HTR-8/SVneo (cell line): Measurements from ENCODE around the gene APOBEC3B.
"Not testable (repeated sequence)": the region's sequence is repeated elsewhere in the genome, so short reads cannot be mapped to it uniquely, and the experiment has no call there.

ENCODE experiments used
- DNase-seq: peaks from one replicate; pipeline ENCODE4 v3.0.0; 2011; ENCODE audit warnings: low spot score, mixed read lengths; ENCODE audit not compliant: insufficient read length
- FAIRE-seq: peaks from 2 replicates; lab custom pipeline; 2011; peaks lifted over from hg19 to GRCh38; lab: Jason Lieb, UNC

APOBEC3B gene

DNA sequence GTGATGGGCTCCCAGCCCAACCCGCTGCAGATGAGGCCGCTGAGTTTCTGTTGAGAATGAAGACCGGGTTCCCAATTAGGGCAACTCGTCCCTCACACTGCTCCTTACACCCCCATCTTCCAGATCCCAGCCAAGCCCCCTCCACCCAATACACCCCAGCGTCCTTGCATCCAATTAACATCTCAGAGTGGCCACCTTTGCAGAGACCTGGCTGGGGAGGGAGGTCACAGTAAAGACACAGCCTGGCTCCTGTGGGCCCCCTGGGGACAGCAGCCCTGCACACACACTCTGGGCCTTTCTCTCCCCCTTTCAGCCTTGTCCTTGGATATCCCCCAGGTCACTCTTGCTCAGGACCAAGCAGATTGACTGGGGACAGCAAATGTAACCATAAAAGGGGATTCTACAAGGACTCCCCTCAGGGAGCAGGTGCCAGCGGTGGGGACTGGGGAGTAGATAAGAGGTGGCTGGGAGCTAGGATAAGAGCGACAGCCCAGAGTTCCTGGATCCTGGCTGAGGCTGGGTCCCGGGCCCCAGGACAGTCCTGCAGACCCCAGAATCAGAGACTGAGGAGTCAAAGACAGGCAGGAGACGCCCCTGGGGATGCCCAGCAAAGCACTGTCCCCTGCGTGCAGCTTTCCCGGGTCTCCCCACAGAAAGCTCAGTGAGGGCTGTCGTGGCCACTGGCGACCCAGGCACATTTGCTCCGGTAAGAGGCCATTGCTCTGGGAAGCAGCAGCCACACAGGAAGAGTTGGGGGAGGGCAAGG is 16.4 kb upstream of the APOBEC3B start:
- FAIRE-seq (no peak), DNase-seq (no peak)

DNA sequence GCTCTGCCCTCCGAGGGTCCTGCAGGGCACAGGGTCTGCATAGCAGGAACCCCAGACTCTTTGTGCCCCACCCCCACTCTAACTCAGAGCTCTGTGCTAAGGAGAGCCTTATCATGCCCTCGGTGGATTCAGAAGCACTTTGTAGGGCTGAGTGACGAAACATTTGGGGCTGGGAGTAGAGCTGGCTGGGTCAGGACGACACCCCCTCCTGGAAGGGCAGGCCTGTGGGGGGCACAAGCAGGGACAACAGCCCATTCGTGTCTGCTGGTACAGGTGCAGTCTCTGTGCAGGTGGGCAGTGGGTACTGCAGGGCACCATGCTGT is 15.8 kb upstream of the APOBEC3B start:
- FAIRE-seq, result no peak
- no peak for DNase-seq

DNA sequence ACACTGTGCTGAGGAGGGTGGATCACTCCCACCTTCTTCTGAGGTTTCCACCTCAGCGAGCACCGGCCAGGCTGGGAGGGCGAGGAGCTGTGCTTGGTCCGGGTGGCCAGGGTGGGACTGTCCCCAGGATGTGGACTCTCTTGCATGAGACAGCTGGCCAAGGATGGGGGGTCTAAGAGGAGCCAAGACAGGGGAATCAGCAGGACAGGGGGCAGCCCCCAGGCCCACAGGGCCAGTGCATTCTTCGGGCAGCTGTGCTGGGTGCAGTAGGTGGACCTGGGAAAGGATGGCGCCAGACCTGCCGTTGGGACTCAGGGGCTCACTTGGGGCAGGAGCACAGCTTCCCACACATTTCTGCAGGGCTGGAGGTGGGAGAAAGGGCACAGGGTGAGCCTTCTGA is 15.2 kb upstream of the APOBEC3B start:
- no peak for FAIRE-seq

DNA sequence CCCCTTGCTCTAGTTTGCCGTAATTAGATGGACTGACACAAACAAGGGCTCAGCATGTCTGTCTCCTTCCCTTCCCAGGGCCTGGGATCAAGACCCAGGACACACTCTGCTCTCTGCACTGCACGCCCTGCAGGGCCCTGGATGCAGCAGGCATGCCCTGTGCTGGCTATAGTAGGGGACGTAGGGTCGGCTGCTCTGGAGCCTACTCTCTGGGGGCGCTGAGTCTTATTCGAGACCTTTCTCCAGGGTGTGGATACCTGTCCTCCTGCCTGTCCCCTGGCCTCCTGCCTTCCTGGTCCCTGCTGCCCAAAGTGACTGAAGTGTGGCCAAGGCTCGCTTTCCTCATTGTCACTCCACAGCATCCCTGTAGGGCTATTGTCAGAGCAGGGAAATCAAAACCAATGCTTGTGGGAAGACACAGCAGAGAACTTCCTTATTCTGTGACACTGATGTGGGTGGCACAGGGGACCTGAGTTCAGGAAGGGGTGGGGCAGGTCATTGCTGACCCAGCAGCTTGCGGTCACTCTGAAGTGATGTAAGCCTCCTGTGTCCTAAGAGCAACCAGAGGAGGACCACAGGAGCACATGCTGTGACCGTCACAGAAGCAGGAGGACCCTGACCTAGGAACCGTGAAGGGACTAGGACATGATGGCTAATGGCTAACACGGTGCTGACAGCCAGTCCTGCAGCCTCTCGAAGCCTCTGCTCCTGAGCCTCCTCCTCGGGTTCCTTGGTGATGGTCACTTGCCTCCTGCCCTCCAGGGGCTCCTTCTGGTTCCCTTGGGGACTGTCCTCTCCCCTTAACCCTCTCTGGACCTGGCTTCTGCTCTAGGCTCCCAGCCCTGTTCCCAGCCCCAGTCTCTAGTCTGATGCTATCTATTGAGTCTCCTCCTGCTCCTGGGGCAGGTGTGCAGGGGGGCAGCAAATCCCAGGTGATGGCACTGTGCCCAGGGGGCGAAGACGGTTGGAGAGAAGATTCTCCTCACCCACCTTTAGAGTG is 14.4 kb upstream of the APOBEC3B start:
- FAIRE-seq, result no peak
- DNase-seq, result no peak

More for the DNA sequence above, 15.2 kb upstream of the APOBEC3B start:
- no peak for DNase-seq

DNA sequence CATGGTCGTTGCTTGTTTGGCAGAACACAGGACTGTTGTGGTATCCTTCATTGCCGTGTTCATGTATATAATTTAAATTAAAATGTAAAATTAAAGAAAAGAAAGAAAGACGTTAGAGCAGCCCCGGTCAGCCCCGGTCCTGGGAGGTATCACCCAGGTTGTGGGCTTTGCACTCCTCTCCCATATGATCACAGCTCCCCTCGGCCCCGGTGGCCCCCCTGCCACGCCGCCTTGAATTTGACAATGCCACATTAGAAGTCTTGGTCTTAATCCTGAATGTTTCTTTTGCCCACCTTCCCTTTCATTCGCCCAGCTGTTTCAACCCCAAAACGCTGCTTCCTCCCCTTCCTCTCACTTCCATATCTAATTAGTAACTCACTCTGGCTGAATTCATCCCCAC is 13.3 kb upstream of the APOBEC3B start:
- FAIRE-seq (no peak), DNase-seq (no peak)

DNA sequence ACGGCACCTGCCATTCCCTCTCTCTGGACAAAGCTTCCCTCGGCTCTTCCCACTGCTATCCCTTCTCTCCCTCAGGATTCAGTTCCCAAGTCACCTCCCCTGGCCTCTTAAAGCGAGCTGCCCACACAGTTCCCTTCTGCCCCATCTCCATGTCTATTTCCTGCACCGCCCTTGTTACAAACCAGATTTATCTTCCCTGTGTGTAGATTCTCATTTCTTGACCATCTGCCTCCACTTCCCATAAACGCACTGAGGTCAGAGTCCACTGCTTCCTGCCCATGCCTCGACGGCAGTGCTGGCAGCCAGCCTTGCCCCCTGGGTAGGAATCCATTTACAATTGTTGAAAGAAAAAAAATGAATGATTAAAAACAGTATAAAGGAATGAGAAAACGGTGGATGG is 11.6 kb upstream of the APOBEC3B start:
- no peak for FAIRE-seq
- DNase-seq, result no peak

DNA sequence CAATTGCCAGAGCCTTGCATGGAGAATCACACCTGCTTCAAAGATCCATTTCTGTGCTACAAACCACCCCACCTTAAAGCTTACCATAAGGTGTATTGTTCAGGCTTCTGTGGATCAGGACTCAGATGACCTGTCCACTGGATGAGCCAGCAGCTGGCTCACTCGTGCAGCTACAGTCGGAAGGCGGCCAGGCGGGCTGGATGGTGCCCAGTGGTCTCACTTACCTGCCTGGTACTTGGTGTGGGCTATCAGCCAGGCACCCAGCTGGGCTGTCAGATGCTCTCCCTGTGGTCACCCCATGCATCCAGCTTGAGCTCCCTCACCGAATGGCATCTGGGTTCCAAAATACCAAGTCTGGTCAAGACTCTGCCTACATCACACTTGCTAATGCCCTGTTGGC is 10.9 kb upstream of the APOBEC3B start:
- FAIRE-seq, result no peak
- DNase-seq, result no peak

DNA sequence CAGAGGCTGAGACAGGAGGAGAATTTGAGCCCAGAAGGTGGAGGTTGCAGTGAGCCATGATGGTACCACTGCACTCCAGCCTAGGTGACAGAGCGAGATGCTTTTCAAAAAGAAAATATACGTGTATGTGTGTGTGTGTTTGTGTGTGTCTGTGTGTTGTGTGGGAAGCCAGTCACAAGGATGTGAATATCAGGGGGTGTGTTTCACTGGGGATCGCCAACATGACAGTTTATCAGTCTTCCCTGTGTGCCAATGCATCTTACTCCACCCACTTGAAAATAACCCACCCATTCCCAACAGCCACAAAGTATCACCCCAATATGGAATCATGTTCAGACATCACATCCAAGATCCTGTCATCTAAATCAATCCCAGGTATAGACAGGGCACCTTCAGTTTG is 10.4 kb upstream of the APOBEC3B start:
- FAIRE-seq (no peak), DNase-seq (no peak)

DNA sequence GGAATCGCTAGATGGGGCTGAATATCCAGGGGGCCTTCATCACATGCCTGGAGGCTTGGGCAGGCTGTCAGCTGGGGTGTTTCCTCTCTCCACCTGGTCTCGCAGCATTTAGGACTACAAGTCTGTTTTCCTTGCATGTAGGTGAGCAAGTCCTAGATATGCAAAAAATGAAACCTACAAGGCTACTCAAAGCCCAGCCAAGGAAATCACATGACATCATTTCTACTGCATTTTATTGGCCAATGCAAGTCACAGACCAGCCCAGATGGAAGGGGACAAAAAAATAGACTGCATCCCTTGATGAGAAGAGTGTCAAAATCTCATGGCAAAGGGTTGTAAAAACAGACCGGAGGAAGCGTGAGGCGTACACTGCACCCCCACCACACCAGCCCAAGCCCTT is 9.6 kb upstream of the APOBEC3B start:
- no peak for FAIRE-seq
- DNase-seq, result no peak

DNA sequence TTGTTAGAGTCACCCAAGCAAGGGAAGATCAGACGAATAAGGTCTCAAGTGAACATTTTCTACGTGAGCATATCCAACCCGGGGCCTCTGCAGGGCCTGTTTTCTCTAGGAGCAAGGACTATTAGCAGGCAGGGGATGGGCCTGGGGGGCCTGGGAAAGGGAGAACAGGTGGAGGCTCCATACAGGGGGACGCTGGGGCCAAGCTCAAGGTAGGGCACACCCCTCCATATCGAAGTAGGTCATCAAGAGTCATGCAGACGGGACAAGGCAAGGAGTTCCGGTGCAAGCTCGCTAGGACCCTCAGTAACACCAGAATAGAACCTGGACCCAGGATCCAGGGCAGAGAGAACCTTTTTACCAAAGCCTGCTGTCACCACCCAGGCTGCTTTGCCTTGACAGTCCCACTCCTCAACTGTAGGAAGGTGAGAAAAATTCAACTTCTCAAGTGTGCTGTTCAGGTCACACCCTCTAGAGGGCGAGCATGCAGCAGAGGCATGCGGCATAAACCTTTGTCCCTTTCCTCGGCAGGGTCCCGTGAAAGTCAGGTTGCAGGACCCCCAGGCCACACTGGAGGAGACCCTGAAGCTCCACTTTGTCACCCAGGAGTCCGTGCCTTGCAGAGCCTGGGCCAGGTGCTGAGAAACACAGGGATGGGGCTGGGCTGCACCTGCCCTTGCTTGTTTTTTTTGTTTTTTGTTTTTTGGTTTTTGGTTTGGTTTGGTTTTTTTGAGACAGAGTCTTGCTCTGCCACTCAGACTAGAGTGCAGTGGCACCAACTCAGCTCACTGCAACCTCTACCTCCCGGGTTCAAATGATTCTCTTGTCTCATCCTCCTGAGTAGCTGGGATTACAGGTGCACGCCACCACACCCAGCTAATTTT is 8.6 kb upstream of the APOBEC3B start:
- DNase-seq (peak; percentile 47), FAIRE-seq (no peak)

DNA sequence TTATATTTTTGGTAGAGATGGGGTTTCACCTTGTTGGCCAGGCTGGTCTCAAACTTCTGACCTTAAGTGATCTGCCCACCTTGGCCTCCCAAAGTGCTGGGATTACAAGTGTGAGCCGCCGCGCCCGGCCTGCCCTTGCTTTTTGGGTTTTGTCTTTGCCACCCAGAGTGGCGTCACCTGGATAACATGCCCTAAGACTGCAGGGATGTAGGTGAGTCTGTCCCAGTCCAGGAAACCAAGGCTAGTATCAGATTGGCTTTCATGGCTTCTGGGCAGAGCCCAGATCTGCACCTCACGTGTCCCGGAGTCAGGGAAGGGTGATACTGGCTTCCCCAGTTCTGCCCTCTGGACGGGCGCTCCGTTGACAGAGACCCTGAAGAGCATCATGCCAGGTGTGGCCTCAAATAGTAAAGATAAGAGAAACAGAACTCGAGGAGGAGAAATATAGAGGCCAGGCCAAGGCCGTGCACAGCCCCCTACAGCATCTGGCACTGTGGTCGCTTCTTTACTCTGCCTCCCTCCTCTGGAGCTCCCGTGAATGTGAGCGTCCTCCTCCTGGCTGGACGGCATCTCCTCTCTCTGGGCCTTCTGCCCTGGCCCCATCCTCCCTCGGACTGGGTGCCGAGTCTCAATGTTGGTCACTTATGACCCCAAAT is 7.8 kb upstream of the APOBEC3B start:
- no peak for DNase-seq
- FAIRE-seq, result no peak

DNA sequence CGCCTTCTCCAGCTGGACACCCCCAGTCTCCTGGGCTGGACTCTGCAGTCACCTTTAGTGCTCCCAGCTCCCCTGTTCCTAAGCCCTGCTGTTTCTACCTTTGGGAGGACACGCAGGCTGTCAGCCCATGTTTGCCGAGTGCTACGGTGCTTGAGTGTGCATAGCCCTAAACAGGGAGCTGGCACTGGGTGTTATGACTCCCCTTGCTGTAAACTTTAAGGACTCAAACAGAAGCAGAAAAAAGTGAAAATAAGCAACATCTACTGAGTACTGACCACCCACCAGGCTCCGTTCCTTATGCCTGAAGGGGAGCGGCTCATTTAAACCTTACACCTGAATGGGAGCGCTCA is 7.3 kb upstream of the APOBEC3B start:
- FAIRE-seq, result no peak
- DNase-seq, result no peak

DNA sequence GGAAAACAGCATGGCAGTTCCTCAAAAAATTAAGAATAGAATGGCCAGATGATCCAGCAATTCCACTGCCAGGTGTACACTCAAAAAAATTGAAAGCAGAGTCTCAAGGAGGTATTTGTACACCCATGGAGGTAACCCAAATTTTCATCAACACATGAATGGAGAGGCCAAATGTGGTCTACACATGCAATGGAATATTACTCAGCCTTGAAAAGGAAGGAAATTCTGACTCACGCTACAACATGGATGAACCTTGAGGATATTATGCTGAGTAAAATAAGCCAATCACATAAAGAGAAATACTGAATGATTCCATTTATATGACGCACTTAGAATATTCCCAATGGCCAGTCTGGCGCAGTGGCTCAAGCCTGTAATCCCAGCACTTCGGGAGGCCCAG is 4.9 kb upstream of the APOBEC3B start:
- not testable (repeated sequence) for FAIRE-seq, DNase-seq

DNA sequence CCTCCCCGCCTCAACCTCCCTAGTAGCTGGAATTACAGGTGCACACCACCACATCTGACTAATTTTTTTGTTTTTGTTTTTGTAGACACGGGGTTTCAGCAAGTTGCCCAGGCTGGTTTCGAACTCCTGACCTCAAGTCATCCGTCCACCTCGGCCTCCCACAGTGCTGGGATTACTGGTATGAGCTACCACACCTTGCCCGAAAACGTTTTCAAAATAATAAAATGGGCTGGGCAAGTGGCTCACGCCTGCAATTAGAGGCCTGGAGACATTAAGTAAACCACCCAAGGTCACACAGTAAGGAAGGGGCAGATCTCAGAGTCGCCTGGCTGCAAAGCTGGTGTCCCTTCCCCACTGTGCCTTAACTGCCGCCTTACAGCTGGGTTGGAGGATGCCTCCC is 1.6 kb upstream of the APOBEC3B start:
- FAIRE-seq, DNase-seq: not testable (repeated sequence)

DNA sequence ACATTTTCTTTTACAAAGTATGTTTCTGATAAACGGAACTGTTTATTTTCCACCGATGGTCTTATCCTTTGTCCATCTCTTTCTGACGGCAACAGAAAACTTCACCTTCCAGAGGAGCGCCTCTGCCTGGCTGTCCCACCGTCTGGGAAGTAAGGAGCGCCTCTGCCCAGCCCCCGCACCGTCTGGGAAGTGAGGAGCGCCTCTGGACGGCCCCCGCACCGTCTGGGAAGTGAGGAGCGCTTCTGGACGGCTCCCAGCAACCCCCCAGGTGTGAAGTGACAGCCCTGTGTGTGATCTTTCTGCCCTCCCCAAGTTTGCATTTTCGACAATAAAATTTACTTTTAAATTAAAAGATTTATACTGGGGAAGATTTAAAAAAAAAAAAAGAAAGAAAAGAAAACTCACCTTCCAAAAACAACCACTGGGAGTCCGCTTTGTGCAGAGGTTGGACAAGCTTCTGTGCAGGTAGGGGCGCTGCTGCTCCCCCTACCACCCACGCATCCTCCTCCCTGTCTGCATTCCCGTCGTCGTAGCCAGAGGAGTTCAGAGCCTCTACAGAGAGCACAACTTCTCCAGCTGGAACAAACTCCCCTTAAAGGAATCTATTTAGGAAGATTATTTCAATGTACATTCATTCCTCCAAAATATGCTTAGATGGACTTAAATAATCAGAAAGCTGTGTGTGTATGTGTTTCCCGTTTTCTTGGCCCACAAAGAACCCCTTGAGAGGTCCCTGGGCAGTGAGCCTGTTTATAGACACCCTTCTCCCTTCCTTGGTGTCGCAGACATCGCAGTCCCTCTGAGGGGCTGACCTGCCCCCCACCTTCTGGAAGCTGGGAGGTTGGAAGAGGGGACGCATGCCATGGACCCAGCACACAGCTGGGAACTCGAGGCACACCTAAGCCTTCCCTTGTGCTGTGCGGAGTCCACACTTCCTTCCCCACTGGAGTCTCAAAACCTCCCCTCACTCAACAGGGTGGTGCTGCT is 849 bp upstream of the APOBEC3B start:
- FAIRE-seq (no peak), DNase-seq (peak; percentile 53)

DNA sequence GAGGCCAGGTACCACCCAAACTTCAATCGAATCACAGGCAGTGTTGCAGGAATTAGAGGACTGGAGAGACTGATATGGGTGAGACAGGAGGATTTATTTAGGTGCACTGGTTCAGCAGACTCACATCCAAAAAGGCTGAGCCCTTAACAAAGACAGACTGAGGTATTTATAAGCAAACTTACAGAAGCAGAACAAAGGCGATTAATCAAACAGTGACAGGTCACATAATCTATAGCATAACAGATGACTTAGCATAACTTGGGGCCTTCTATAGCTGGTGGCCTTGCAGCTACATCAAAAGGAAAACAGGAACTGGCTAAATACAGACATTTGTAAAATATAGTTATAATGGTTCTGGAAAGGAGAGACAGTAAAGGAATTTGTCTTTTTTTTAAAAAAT is 2.1 kb downstream of the APOBEC3B start:
- no peak for FAIRE-seq

DNA sequence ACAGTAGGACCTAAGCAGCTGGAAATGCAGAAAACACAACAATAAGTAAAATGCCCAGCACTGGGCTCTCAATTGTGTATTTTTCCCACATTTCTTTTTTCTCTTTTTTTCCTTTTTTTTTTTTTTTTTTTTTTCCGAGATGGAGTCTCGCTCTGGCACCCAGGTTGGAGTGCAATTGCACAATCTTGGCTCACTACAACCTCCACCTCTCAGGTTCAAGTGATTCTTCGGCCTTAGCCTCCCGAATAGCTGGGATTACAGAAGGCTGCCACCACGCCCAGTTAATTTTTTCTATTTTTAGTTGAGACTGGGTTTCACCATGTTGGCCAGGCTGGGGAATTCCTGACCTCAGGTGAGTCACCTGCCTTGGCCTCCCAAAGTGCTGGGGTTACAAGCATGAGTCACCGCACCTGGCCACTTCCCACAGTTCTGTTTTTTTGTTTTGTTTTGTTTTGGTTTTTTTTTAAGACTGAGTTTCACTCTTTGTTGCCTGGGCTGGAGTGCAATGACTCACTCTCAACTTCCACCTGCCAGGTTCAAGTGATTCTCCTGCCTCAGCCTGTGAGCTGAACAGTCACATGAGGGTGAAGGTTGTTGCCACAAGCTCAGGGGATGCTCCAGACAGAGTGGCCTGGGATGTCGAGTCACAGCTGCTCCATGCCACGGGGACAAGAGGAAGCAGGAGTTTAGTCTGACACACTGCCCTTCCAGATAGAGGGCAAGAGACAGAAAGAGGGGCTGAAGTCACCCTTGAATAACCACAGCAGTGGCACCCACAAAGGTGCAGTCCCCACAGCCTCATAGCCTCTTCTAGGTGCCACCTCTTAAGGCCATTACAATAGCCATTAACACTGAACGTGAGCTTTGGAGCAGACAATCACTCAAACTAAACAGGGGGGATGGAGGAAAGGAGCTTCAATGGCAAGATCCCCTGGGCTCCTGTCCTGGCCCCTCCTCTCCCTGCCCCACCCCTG is 2.9 kb downstream of the APOBEC3B start:
- DNase-seq, result not testable (repeated sequence)
- peak; percentile 65 for FAIRE-seq

More for the DNA sequence above, 2.1 kb downstream of the APOBEC3B start:
- DNase-seq, result no peak

DNA sequence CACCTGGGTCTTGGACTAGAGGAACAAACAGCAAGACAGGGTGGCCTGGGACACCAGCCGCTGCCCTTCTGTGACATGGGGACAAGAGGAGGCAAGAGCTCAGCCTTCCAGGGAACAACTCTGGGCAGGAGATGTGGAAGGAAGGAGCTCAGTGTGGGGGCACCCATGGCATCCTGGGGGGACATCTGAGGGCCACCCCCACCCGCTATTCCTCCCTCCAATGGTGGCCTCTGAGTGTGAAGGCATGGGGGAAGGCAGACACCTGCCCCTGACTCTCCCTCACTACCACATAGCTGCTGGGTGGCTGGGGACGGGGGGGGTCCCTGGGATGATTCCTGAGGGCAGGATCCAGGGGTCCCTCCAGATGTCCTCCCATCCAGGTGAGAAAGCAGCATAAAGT is 4.5 kb downstream of the APOBEC3B start:
- FAIRE-seq, result no peak
- DNase-seq, result no peak
